Measurements from ENCODE around the gene NSMF. TPM values are rescaled to one million over a fixed set of nuclear protein-coding genes. Genes with fewer than 3 reads are reported as not detected.

NSMF gene
- total and polyA plus RNA-seq, 2 experiments from 2014 or later: 20.3 to 103 TPM

GRCh38 chr9:137403269-137403668 lies 55.9 kb downstream of the NSMF start:
- no peaks in the 10 kb centered on the region for H3K27me3 Mint-ChIP-seq (ENCODE audit: insufficient read depth, low read depth, poor library complexity)
- H3K4me3 Mint-ChIP-seq: no peak overlapping the region
- Histone ChIP-seq H2AFZ (no peak overlapping the region), H3K36me3 (ENCODE audit: insufficient read depth) (no peaks in the 10 kb centered on the region), H4K20me1 (replicated peaks; ENCODE audit: insufficient read depth) (peaks cover 5% of the 10 kb centered on the region; the same call in 1 of the 2 replicates), H3K27ac (ENCODE audit: low read depth) (no peak overlapping the region), H3K4me3 (no peak overlapping the region), H3K9me2 (ENCODE audit: insufficient read depth) (no peaks in the 10 kb centered on the region), H3K27me3 (ENCODE audit: insufficient read depth) (no peaks in the 10 kb centered on the region), H3K4me2 (no peak overlapping the region), H3F3A (replicated peaks; ENCODE audit: low read depth) (no peaks in the 10 kb centered on the region), H3K79me2 (replicated peaks; ENCODE audit: insufficient read depth) (no peaks in the 10 kb centered on the region), H3K4me1 (ENCODE audit: insufficient read depth) (no peaks in the 10 kb centered on the region)
- H3K27ac Mint-ChIP-seq: no peak overlapping the region
- no peaks in the 10 kb centered on the region; the same call in 1 of the 3 replicates for H3K4me1 Mint-ChIP-seq
- TF ChIP-seq EZH2phosphoT487 (IDR thresholded peaks at IDR 0.05; ENCODE audit: unreplicated experiment) (no peak), ETS1 (IDR thresholded peaks at IDR 0.05) (no peak), CREB1 (CRISPR knock-in tag; IDR thresholded peaks at IDR 0.05; ENCODE audit: low read depth) (no peak), REST (IDR thresholded peaks at IDR 0.05; ENCODE audit: unreplicated experiment) (no peak), ZNF331 (CRISPR knock-in tag; IDR thresholded peaks at IDR 0.05; ENCODE audit: low read depth) (no peak), POLR2AphosphoS5 (IDR thresholded peaks at IDR 0.05; ENCODE audit: low read depth) (no peak)
- ATAC-seq (no peak), DNase-seq (ENCODE audit: low spot score) (no peak)
- H3K9me3 Mint-ChIP-seq: peaks cover 34% of the 10 kb centered on the region
- H3K36me3 Mint-ChIP-seq (ENCODE audit: low read depth): peaks cover 34% of the 10 kb centered on the region

- Histone ChIP-seq H4K20me1 (replicated peaks; ENCODE audit: insufficient read depth) (peaks cover 5% of the 10 kb centered on the region; the same call in 1 of the 2 replicates), H3K9me2 (ENCODE audit: insufficient read depth) (no peaks in the 10 kb centered on the region), H3K27ac (ENCODE audit: low read depth) (no peak overlapping the region), H3K27me3 (ENCODE audit: insufficient read depth) (no peaks in the 10 kb centered on the region), H3K4me3 (no peak overlapping the region), H2AFZ (no peak overlapping the region), H3K4me1 (ENCODE audit: insufficient read depth) (no peaks in the 10 kb centered on the region), H3F3A (replicated peaks; ENCODE audit: low read depth) (no peaks in the 10 kb centered on the region), H3K79me2 (replicated peaks; ENCODE audit: insufficient read depth) (no peaks in the 10 kb centered on the region), H3K4me2 (no peak overlapping the region), H3K36me3 (ENCODE audit: insufficient read depth) (no peaks in the 10 kb centered on the region)
- H3K4me3 Mint-ChIP-seq: no peak overlapping the region; the same call in 2 of the 3 replicates
- TF ChIP-seq JUNB (IDR thresholded peaks at IDR 0.05; ENCODE audit: unreplicated experiment): no peak
- no peaks in the 10 kb centered on the region for H3K27me3 Mint-ChIP-seq (ENCODE audit: insufficient read depth, low read depth, poor library complexity)
- H3K27ac Mint-ChIP-seq: no peak overlapping the region
- H3K4me1 Mint-ChIP-seq: no peaks in the 10 kb centered on the region; the same call in 1 of the 3 replicates
- DNase-seq (ENCODE audit: low spot score) (no peak), ATAC-seq (no peak)
- H3K36me3 Mint-ChIP-seq (ENCODE audit: low read depth): peaks cover 34% of the 10 kb centered on the region
- peaks cover 37% of the 10 kb centered on the region for H3K9me3 Mint-ChIP-seq
Observed at GRCh38 chr9:137402746-137403145, 56.4 kb downstream of the NSMF start.
